Neutrophil (primary cell): ENCODE data around the gene UGT1A4.

Experiments used
- H3K27ac ChIP-seq: fragments of 200-600 bp; sonication (generic); 2 replicates; pipeline ENCODE4 v1.5.1; 2016; ENCODE audit warnings: mild to moderate bottlenecking, moderate library complexity
- H3K27me3 ChIP-seq: fragments of 200-600 bp; sonication (generic); 2 replicates; pipeline ENCODE4 v1.6.0; 2016; ENCODE audit warnings: mild to moderate bottlenecking
- H3K36me3 ChIP-seq: fragments of 200-600 bp; sonication (generic); 2 replicates; pipeline ENCODE4 v1.5.1; 2017
- H3K4me1 ChIP-seq, 2 experiments: fragments of 200-600 bp in 1 of 2; sonication (generic) in 1 of 2; 1 replicate in 1 of 2; 2 replicates in 1 of 2; pipeline versions ENCODE4 v1.5.1 to v1.6.1; 2013 to 2016; ENCODE audit warnings: low read depth in 1 of 2, low read length in 1 of 2, mild to moderate bottlenecking in 1 of 2, moderate library complexity in 1 of 2; ENCODE audit not compliant: control insufficient read depth in 1 of 2, insufficient read depth in 1 of 2
- H3K4me3 ChIP-seq, 2 experiments: fragments of 200-600 bp in 1 of 2; sonication (generic) in 1 of 2; 1 replicate in 1 of 2; 2 replicates in 1 of 2; pipeline ENCODE4 v1.5.1; 2013 to 2016; ENCODE audit warnings: low read depth in 1 of 2, low read length in 1 of 2, mild to moderate bottlenecking in 1 of 2, moderate library complexity in 1 of 2
- H3K9me3 ChIP-seq: fragments of 200-600 bp; sonication (generic); 2 replicates; pipeline ENCODE4 v1.5.1; 2016
- TF ChIP-seq, protein P1 (sequence below): fragments of 200-600 bp; sonication (generic); IDR thresholded peaks from 2 replicates; pipeline ENCODE4 v1.5.1; 2016; ENCODE audit warnings: antibody characterized with exemption

UGT1A4 gene

GRCh38 chr2:233807215-233807865 lies 88.8 kb downstream of the UGT1A4 start:
- H3K36me3 ChIP-seq = no peaks in the 10 kb centered on the region
- no peaks in the 10 kb centered on the region for H3K9me3 ChIP-seq
- H3K27me3 ChIP-seq = no peaks in the 10 kb centered on the region
- H3K4me3 ChIP-seq = no peak overlapping the region
- no peak overlapping the region for H3K27ac ChIP-seq
- no peaks in the 10 kb centered on the region for H3K4me1 ChIP-seq
- TF ChIP-seq, protein P1, sequence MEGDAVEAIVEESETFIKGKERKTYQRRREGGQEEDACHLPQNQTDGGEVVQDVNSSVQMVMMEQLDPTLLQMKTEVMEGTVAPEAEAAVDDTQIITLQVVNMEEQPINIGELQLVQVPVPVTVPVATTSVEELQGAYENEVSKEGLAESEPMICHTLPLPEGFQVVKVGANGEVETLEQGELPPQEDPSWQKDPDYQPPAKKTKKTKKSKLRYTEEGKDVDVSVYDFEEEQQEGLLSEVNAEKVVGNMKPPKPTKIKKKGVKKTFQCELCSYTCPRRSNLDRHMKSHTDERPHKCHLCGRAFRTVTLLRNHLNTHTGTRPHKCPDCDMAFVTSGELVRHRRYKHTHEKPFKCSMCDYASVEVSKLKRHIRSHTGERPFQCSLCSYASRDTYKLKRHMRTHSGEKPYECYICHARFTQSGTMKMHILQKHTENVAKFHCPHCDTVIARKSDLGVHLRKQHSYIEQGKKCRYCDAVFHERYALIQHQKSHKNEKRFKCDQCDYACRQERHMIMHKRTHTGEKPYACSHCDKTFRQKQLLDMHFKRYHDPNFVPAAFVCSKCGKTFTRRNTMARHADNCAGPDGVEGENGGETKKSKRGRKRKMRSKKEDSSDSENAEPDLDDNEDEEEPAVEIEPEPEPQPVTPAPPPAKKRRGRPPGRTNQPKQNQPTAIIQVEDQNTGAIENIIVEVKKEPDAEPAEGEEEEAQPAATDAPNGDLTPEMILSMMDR = no peak

- no peak overlapping the region for H3K4me3 ChIP-seq
These were observed 89.7 kb downstream of the UGT1A4 start for GRCh38 chr2:233807966-233808935.

GRCh38 chr2:233810385-233810784 lies 91.8 kb downstream of the UGT1A4 start:
- no peaks in the 10 kb centered on the region for H3K36me3 ChIP-seq
- peaks cover 9% of the 10 kb centered on the region for H3K27me3 ChIP-seq
- H3K4me1 ChIP-seq = no peaks in the 10 kb centered on the region
- no peak overlapping the region for H3K4me3 ChIP-seq
- no peak overlapping the region for H3K27ac ChIP-seq
- TF ChIP-seq, protein P1 = no peak
- H3K9me3 ChIP-seq = no peaks in the 10 kb centered on the region

More at GRCh38 chr2:233807966-233808935, 89.7 kb downstream of the UGT1A4 start:
- Histone ChIP-seq H3K27me3 (no peaks in the 10 kb centered on the region), H3K36me3 (no peaks in the 10 kb centered on the region), H3K9me3 (no peaks in the 10 kb centered on the region), H3K4me1 (no peaks in the 10 kb centered on the region), H3K27ac (no peak overlapping the region)
- TF ChIP-seq, protein P1 = no peak

- H3K4me3 ChIP-seq = no peak overlapping the region
- H3K36me3 ChIP-seq = no peaks in the 10 kb centered on the region
- TF ChIP-seq, protein P1 = no peak
- H3K27ac ChIP-seq = no peak overlapping the region
- H3K27me3 ChIP-seq = peaks cover 9% of the 10 kb centered on the region
- no peaks in the 10 kb centered on the region for H3K4me1 ChIP-seq
- H3K9me3 ChIP-seq = no peaks in the 10 kb centered on the region
These were observed 92.6 kb downstream of the UGT1A4 start for GRCh38 chr2:233811087-233811486.

DNA sequence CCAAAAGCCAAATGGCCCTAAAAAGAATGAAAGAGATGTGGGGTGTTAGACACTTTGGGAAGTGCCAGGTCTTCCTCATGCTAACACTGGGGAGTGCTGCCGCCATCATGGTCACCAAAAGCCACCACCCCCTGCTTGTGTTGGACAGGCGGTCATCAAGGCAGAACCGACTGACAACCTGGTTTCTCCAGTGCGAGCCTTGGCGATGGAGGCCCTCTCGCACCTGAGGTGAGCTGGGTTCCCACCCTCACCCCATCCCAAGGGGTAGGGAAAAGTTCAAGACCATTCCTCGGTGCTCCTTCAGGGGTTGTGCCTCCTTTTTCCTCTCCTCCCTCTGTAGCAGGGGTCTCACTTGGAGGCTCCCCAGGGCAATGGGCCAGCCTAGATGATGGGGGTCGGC lies 93.2 kb downstream of the UGT1A4 start:
- no peaks in the 10 kb centered on the region for H3K36me3 ChIP-seq
- no peaks in the 10 kb centered on the region for H3K9me3 ChIP-seq
- TF ChIP-seq, protein P1 = no peak
- no peak overlapping the region for H3K27ac ChIP-seq
- no peaks in the 10 kb centered on the region for H3K4me1 ChIP-seq
- peaks cover 9% of the 10 kb centered on the region for H3K27me3 ChIP-seq
- H3K4me3 ChIP-seq = no peak overlapping the region
